Endothelial cell of umbilical vein (primary cell): Measurements from ENCODE around the gene CFAP73. TPM values are rescaled to one million over a fixed set of nuclear protein-coding genes. Genes with fewer than 3 reads are reported as not detected.

Experiments used
- BruUV-seq: library from RNA; stranded (reverse); fragments of 400-500 nt; replicated peaks from 2 replicates; lab custom pipeline; 2021; lab: Mats Ljungman, UMichigan
- CTCF ChIA-PET: fragments of 300-600, 350-600 bp; sonication (Branson Sonifier 250); formaldehyde crosslinking; loops from one replicate; lab custom pipeline; 2021; ENCODE audit warnings: antibody characterized with exemption, inconsistent platforms; lab: Charles Lee
- POLR2A ChIA-PET: fragments of 300-600, 350-600 bp; sonication (Branson Sonifier 250); formaldehyde crosslinking; loops from one replicate; lab custom pipeline; 2021; ENCODE audit warnings: antibody characterized with exemption, inconsistent platforms; lab: Charles Lee
- DNase-seq: peaks from one replicate; pipeline ENCODE4 v3.0.0-alpha.2; 2011; ENCODE audit warnings: low read depth, low spot score
- FAIRE-seq: peaks from 2 replicates; lab custom pipeline; 2011; peaks lifted over from hg19 to GRCh38; lab: Jason Lieb, UNC
- H2AFZ ChIP-seq: 2 replicates; pipeline ENCODE4 v1.6.0; 2012; ENCODE audit warnings: low read depth, low read length, control low read depth, inconsistent platforms
- H3K27ac ChIP-seq: 2 replicates; pipeline ENCODE4 v1.5.1; 2011; ENCODE audit warnings: low read depth, mild to moderate bottlenecking, control low read depth, low read length, moderate library complexity; ENCODE audit not compliant: insufficient read depth
- H3K27me3 ChIP-seq, 2 experiments: 2 replicates each; pipeline versions ENCODE4 v1.6.0 to v1.6.1; 2011; ENCODE audit warnings: low read length in 2 of 2, mixed read lengths in 1 of 2; ENCODE audit not compliant: control insufficient read depth in 2 of 2, insufficient read depth in 2 of 2
- H3K36me3 ChIP-seq, 2 experiments: 2 replicates in 1 of 2; 3 replicates in 1 of 2; pipeline ENCODE4 v1.5.1; 2011; ENCODE audit warnings: low read length in 2 of 2, mild to moderate bottlenecking in 1 of 2, moderate library complexity in 1 of 2; ENCODE audit not compliant: control insufficient read depth in 2 of 2, insufficient read depth in 2 of 2; ENCODE audit errors: extremely low read depth in 1 of 2
- H3K4me1 ChIP-seq: 3 replicates; pipeline ENCODE4 v1.5.1; 2011; ENCODE audit warnings: mild to moderate bottlenecking, low read length; ENCODE audit not compliant: control insufficient read depth, insufficient read depth; ENCODE audit errors: extremely low read depth
- H3K4me2 ChIP-seq: 2 replicates; pipeline ENCODE4 v1.6.1; 2011; ENCODE audit warnings: low read length, control low read depth, mixed read lengths; ENCODE audit not compliant: insufficient read depth
- H3K4me3 ChIP-seq, 3 experiments: fragments of 200-600 bp in 1 of 3; sonication (generic), shearing (Covaris generic) in 1 of 3; replicated peaks in 1 of 3; 2 replicates each; pipeline ENCODE4 v1.5.1; 2011 to 2016; ENCODE audit warnings: control low read depth in 3 of 3, low read length in 3 of 3, mild to moderate bottlenecking in 2 of 3, inconsistent platforms in 1 of 3, low read depth in 1 of 3, moderate library complexity in 1 of 3; ENCODE audit not compliant: insufficient read depth in 1 of 3
- H3K79me2 ChIP-seq: 2 replicates; pipeline ENCODE4 v1.6.0; 2012; ENCODE audit warnings: low read length, inconsistent platforms; ENCODE audit not compliant: control insufficient read depth, insufficient read depth
- H3K9ac ChIP-seq: replicated peaks from 2 replicates; pipeline ENCODE3; 2011; ENCODE audit warnings: low read length, control low read depth; ENCODE audit not compliant: insufficient read depth; ENCODE audit errors: extremely low read depth
- H3K9me1 ChIP-seq: replicated peaks from 3 replicates; pipeline ENCODE4 v1.6.0; 2011; ENCODE audit warnings: mild to moderate bottlenecking, low read length; ENCODE audit not compliant: control insufficient read depth, insufficient read depth; ENCODE audit errors: extremely low read depth
- H3K9me3 ChIP-seq: replicated peaks from 2 replicates; pipeline ENCODE4 v1.5.1; 2012; ENCODE audit warnings: low read length, inconsistent platforms; ENCODE audit not compliant: control insufficient read depth, insufficient read depth
- H4K20me1 ChIP-seq: replicated peaks from 2 replicates; pipeline ENCODE3; 2011; ENCODE audit warnings: mild to moderate bottlenecking, low read length; ENCODE audit not compliant: control insufficient read depth, insufficient read depth; ENCODE audit errors: extremely low read depth
- EZH2 ChIP-seq: IDR thresholded peaks from 2 replicates; pipeline ENCODE4 v1.6.1; 2012; ENCODE audit warnings: borderline replicate concordance, low read depth, mild to moderate bottlenecking, moderate library complexity, low read length, inconsistent platforms; ENCODE audit not compliant: severe bottlenecking
- FOS ChIP-seq: IDR thresholded peaks from 2 replicates; pipeline ENCODE4 v1.6.1; 2011; ENCODE audit warnings: mild to moderate bottlenecking, low read length, moderate library complexity, borderline replicate concordance; ENCODE audit not compliant: insufficient read depth
- GATA2 ChIP-seq: IDR thresholded peaks from 2 replicates; pipeline ENCODE4 v1.7.0; 2011; ENCODE audit warnings: low read depth, mild to moderate bottlenecking, moderate library complexity, mixed read lengths, low read length; ENCODE audit not compliant: insufficient read length, insufficient read depth
- JUN ChIP-seq: IDR thresholded peaks from 2 replicates; pipeline ENCODE4 v1.6.1; 2011; ENCODE audit warnings: borderline replicate concordance, low read depth; ENCODE audit not compliant: insufficient read length, insufficient read depth
- MYC ChIP-seq: IDR thresholded peaks from one replicate; pipeline ENCODE4 v1.6.1; 2011; ENCODE audit warnings: mild to moderate bottlenecking, low read depth, low read length
- POLR2A ChIP-seq: IDR thresholded peaks from 2 replicates; pipeline ENCODE4 v1.6.1; 2012; ENCODE audit warnings: low read depth, mild to moderate bottlenecking, control low read depth, low read length
- POLR2AphosphoS5 ChIP-seq: IDR thresholded peaks from 2 replicates; pipeline ENCODE4 v1.6.1; 2012; ENCODE audit warnings: low read depth, mild to moderate bottlenecking, control low read depth, low read length, moderate library complexity; ENCODE audit not compliant: insufficient read depth
- dilution Hi-C: fragments of 300-500 bp; cut with MboI; formaldehyde crosslinking; loops from one replicate; pipeline ENCODE4 v1.15.0; 2019; ENCODE audit warnings: low sequenced_read_pairs; ENCODE audit not compliant: extremely low pct_ligation_motif_present
- intact Hi-C: fragments of 100-400 bp; cut with micrococcal nuclease; formaldehyde crosslinking; loops from one replicate; pipeline ENCODE4 v1.10.0; 2022
- polyA plus RNA-seq, 4 experiments: library from polyadenylated mRNA; depleted of rRNA in 3 of 4; stranded (reverse) in 3 of 4; unstranded in 1 of 4; fragments of >200 nt; gene quantifications; 2 replicates each; pipeline versions ENCODE4 v1.2.1 to v1.2.3, GENCODE V29; 2011 to 2012; ENCODE audit warnings: missing spikeins in 1 of 4
- total RNA-seq: library from RNA; stranded (reverse); gene quantifications from 2 replicates; pipeline ENCODE4 v1.2.3, GENCODE V29; 2021
- TF ChIP-seq, protein P1 (sequence below), 2 donors: IDR thresholded peaks; 1 replicate in 1 of 2; 2 replicates in 1 of 2; pipeline ENCODE4 v1.5.1; 2011; ENCODE audit warnings: low read length in 2 of 2, mild to moderate bottlenecking in 2 of 2, moderate library complexity in 2 of 2, control low read depth in 1 of 2, inconsistent platforms in 1 of 2, low read depth in 1 of 2; ENCODE audit not compliant: insufficient read depth in 1 of 2; ENCODE audit errors: extremely low read depth in 1 of 2
- TF ChIP-seq, protein P2 (sequence below): IDR thresholded peaks from 2 replicates; pipeline ENCODE4 v1.6.1; 2011; ENCODE audit not compliant: insufficient read depth, insufficient read length

The CFAP73 gene
- total and polyA plus RNA-seq, 2 donors (not counting 3 experiments of a cell fraction or from before 2014, with no cell fraction given) = not detected

DNA sequence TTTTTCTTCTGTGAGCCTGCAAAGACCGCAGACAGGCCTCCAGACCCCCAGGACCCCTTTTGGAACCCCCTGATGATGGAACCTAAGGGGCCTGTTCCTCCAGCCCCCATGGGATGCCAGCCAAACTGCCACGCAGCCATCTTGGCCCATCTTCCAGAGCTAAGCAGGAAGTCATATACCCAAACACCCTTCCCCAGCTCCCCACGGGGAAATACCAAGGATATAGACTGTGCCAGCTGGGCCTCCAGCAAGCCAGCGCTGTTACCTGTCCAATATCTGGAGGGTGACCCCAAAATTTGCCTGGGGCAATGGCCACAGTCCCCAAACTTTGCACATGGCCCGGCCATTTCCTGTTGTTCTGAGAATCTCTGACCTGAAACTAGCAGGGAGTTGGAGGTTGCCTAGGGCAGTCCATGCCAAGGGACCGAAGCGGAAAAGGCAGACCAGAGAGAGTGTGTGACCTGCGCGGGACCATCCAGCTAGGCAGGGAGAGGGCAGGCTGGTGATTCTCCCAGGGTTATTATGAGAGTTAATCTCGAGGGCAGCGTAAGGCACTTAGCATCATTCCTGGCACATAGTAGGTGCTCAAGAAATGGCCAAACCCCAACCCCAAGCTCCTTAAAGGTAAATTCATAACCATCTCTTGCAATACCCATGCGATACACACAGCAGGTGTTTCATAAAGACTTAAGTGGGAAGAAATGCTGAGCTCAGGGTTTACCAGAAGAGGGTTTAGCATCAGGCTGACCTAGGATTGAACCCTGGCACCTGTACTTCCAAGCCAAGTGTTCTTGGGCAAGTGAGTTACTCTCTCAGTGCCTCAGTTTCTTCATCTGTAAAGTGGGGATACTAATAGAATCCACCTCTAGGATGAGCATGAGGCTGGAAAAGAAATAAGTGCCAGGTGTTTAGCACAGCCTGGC lies 11.4 kb upstream of the CFAP73 start:
- Histone ChIP-seq H3K79me2 (no peaks in the 10 kb centered on the region), H2AFZ (no peak overlapping the region), H3K4me2 (no peak overlapping the region), H3K9ac (no peak overlapping the region), H4K20me1 (no peaks in the 10 kb centered on the region), H3K9me3 (no peaks in the 10 kb centered on the region), H3K4me3 (no peak overlapping the region), H3K36me3 (no peaks in the 10 kb centered on the region), H3K4me1 (no peaks in the 10 kb centered on the region), H3K27ac (no peak overlapping the region), H3K27me3 (no peaks in the 10 kb centered on the region), H3K9me1 (no peaks in the 10 kb centered on the region)
- TF ChIP-seq MYC (no peak), FOS (no peak), POLR2A (no peak), JUN (no peak), EZH2 (no peak), GATA2 (no peak), POLR2AphosphoS5 (no peak)
- TF ChIP-seq, protein P1, sequence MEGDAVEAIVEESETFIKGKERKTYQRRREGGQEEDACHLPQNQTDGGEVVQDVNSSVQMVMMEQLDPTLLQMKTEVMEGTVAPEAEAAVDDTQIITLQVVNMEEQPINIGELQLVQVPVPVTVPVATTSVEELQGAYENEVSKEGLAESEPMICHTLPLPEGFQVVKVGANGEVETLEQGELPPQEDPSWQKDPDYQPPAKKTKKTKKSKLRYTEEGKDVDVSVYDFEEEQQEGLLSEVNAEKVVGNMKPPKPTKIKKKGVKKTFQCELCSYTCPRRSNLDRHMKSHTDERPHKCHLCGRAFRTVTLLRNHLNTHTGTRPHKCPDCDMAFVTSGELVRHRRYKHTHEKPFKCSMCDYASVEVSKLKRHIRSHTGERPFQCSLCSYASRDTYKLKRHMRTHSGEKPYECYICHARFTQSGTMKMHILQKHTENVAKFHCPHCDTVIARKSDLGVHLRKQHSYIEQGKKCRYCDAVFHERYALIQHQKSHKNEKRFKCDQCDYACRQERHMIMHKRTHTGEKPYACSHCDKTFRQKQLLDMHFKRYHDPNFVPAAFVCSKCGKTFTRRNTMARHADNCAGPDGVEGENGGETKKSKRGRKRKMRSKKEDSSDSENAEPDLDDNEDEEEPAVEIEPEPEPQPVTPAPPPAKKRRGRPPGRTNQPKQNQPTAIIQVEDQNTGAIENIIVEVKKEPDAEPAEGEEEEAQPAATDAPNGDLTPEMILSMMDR (IDR thresholded peaks at IDR 0.05; ENCODE audit: extremely low read depth in 1 of 2, insufficient read depth in 1 of 2, low read depth in 1 of 2, low read length in 2 of 2) = no peak
- TF ChIP-seq, protein P2, sequence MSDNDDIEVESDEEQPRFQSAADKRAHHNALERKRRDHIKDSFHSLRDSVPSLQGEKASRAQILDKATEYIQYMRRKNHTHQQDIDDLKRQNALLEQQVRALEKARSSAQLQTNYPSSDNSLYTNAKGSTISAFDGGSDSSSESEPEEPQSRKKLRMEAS = no peak
- DNase-seq (no peak), FAIRE-seq (no peak)
- BruUV-seq = no TSS peak
- ChIA-PET POLR2A (no interaction called here), CTCF (interaction anchor here (2.3 kb wide), 1 partner anchor 145 kb away, joined by 7 read pairs; no protein-coding TSS in a partner anchor)
- intact Hi-C loops (no loop called here), dilution Hi-C loops (no loop called here)
